HG03159 (cell line): ENCODE results near the gene ZBTB48.
A peak's percentile ranks its signal among the peaks of the same experiment; 100 is the strongest.

Experiments
- ATAC-seq: cut with Tn5 transposase; IDR thresholded peaks from one replicate; pipeline ENCODE4 v1.9.1; 2021; ENCODE audit warnings: mild to moderate bottlenecking, moderate library complexity; ENCODE audit not compliant: unreplicated experiment

Gene ZBTB48

GRCh38 chr1:6603915-6604558 is 24.2 kb downstream of the ZBTB48 start:
- ATAC-seq = no peak

DNA sequence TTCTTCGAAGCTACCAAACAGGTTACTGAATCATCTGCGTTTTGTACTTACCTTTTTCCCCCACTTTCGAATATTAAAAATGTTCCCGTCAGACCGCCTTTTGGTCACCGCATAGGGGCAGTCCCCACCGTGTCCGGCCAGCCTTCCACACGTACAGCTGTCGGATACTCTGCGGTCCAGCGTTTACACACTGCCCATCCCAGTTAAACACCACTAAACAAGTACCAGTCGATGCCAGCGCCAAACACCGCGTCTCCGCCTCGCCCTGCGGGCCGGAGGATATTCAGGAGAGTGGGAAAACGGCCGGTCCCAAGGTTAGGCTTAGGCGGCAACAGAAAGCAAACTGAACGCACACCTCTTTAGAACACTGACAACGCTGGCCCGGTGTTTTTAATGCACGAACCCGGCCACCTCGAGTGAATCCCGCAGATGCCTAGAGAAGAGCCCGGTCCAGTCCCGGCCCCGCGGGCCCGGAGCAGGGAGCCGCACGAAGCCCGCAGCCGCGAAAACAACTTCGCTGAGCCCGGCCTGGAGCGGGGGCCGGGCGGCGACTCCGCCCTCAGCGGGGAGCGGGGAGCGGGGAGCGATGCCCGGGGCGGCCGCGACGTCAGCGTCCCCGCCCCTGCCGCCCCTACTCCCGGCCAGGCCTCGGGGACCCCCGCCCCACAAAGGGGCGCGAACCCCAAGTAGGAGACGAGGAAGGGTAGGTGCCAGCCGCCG is 33.0 kb downstream of the ZBTB48 start:
- ATAC-seq = peak; percentile 23

DNA sequence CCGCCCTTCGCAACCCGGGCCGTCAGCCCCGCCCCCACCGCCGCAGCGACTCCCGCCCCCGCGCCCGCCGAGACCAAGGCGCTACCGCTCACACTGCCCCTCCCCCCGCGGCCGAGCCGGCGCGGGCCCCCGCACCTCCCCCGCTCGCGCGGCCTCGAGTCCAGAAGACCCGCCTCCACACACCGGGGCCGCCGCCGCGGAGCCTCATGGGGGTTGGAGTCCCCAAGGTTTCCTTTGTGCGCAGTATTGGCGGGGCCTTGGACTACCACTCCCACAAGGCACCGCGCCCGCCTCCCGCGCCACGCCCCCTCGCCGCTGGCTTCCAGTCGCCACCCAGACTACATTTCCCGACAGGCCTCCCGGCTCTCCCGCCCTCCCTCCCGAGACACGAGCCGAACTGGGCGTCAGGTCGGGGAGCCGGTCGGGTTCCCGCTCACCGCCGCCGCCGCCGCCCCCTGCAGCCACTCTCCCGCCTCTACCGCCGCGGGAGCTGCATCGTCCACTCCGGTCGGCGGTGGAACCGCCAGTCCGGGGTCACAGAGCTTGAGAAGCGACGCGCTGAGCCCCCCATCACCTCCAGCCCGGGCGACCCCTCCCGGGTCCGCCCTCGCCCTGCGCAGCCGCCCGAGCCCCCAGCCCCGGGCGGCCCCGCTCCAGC is 33.7 kb downstream of the ZBTB48 start, which contains the start of gene PHF13:
Gene PHF13 (plus strand): TSS at position 371 of the 658 bp plus-strand sequence. CDS start 336 bp downstream, outside the sequence.
- ATAC-seq = peak; percentile 92

GRCh38 chr1:6614019-6614928 is 34.5 kb downstream of the ZBTB48 start:
- no peak for ATAC-seq

GRCh38 chr1:6614929-6615785 is 35.4 kb downstream of the ZBTB48 start:
- ATAC-seq = no peak

- ATAC-seq = no peak
These were observed 39.3 kb downstream of the ZBTB48 start for GRCh38 chr1:6619045-6619444.

DNA sequence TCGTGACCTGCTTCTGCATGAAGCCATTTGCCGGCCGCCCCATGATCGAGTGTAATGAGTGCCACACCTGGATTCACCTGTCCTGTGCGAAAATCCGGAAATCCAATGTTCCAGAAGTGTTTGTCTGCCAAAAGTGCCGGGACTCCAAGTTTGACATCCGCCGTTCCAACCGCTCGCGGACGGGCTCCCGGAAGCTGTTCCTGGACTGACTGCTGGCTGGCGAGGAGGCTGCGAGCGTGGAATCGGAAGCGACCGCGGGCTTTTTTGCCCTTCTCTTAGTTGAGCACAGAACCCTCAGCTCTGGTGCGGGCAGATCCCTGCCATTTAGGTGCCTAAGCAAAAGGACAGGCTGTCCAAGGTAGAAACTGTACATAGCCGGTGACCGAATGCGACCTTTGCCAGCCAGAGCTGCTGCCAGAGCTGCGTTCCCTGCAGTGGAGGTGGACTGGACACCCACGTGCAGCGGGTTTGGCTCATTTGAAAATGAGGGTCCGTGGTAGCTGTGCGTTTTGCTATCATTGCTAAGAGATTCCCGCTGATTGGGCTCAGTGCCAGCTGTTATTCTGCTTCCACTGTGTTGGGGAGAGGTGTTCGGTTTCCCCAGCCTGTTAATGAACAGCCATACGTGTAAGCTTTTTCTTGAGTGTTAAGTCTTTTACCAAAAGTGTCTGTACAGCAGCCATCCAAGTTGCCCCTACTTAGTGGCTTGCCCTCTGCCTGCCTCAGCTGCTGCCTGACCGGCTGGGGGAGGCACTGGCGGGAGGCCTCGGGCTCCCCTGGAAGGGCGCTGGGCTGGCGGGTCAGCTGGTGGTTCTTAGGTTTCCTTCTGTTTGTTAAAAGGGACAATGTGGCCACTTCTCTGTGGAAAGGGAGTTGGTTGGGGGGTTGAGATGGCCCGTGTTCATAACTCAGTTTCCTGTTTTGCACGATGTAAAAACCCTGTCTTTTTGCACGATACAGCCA is 41.9 kb downstream of the ZBTB48 start:
- ATAC-seq = no peak

DNA sequence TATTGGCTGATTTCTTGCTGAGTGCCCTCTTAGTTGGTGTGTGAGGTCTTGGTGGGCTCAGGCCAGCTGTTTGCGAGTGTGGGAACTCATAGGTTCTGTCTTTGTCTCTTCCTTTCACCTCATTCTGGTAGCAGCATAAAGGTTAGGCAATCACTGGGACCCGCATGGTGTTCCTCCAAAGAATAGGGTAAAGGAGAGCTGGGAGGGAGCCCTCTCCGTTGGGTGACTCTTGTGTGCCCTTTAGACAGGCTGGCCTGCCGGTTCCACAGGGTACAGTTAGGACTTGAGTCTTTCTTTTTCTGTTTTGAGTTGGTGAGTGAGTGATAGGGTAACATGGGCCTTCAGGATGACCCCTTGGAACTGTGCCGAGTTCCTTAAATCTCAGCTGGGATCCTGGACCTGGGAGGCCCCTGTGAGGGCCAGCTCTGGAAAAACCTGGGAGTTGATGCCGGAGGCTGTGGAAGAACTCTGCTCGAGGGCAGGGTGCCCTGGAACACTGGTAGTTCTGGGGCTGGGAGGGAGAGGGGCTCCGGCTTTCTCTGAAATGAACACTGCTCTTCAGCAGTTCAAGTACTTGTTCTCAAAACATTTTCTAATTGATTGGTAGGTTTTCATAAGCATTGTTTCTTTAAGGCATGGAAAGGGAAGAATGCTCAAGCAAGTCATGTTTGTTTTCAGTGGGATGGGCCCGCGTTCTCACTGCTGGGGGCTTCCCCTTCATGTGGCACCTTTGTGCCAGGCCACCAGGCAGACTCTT is 42.8 kb downstream of the ZBTB48 start:
- ATAC-seq = no peak

GRCh38 chr1:6623269-6623965 is 43.6 kb downstream of the ZBTB48 start:
- ATAC-seq = no peak

GRCh38 chr1:6624710-6625583 is 45.2 kb downstream of the ZBTB48 start, which contains the start of gene THAP3:
THAP3 (plus strand) TSS chr1:6624868; CDS start chr1:6625219, 351 bp downstream.
- peak; percentile 82 for ATAC-seq

DNA sequence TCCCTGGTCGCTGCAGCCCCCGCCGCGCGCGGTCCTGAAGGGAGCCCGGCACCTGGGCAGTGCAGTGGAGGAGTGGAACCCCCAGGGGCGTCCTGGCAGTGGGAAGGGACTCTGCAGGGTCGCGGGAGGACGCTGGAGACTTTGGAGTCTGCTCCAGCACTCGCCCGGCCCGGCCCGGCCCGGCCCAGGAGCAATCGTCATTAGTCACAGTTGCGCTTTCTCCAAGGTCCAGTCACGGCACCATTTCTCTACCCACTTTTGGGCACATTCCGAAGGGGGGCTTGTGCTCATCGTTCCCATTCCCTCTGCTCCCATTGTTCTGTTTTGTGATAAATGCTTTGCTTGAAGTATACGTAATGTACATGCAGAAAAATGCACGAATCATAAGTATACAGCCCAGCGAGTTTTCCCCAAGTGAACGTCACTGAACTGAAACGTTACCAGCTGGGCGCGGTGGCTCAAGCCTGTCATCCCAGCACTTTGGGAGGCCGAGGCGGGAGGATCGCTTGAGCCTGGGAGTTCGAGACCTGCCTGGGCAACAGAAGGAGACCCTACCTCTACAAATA is 45.9 kb downstream of the ZBTB48 start:
- ATAC-seq = peak; percentile 35

DNA sequence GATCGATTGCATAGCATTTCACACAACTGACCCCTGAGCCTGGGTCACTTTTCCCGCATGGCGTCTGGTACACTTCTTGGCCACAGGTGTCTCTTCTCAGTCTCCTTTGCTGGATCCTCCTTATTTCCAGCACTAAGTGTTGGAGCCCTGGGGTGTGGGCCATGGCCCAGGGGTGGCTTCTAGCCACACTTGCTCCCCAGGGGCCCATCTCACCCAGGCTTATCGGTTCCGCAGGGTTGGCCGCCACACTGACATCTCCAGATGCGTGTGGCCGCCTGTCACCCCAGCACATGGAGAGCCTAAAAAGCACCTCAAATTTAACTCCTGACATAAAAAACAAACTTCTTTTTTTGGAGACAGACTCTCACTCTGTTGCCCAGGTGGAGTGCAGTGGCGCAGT is 47.2 kb downstream of the ZBTB48 start:
- ATAC-seq = no peak

GRCh38 chr1:6627841-6628545 is 48.2 kb downstream of the ZBTB48 start:
- ATAC-seq = no peak

DNA sequence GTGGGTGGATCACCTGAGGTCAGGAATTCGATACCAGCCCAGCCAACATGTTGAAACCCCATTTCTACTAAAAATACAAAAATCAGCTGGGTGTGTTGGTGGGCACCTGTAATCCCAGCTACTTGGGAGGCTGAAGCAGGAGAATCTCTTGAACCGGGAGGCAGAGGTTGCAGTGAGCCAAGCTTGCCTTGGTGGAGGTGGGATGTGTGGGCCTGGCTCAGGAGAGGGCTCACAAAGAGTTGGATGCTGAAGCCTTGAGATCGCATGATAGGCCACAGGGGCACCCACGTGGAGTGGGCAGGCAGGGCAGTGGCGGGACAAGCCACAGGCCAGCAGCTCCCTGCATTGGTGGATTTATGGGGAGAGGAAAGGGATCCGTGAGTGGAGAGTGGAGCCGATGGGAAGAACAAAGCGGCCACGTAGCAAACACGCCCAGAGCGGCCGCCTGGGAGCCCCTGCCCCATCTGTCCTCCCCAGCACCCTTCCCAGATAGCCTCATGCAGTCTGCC is 49.2 kb downstream of the ZBTB48 start:
- ATAC-seq = no peak

GRCh38 chr1:6630027-6630426 is 50.2 kb downstream of the ZBTB48 start:
- no peak for ATAC-seq
